Esophagus squamous epithelium (tissue), 5 donors: ENCODE data around the gene CCDC146. TPM values are rescaled to one million over a fixed set of nuclear protein-coding genes. Genes with fewer than 3 reads are reported as not detected.
"Not testable (repeated sequence)": the region's sequence is repeated elsewhere in the genome, so short reads cannot be mapped to it uniquely, and the experiment has no call there.

Source experiments
- DNase-seq: peaks from one replicate; lab custom pipeline; 2025; lab: John Stamatoyannopoulos, UW
- H3K27ac ChIP-seq, 4 donors: fragments of 200-600 bp; sonication (generic); one replicate each; pipeline ENCODE4 v1.5.1; 2016 to 2019; ENCODE audit warnings: mild to moderate bottlenecking in 1 of 4
- H3K27me3 ChIP-seq, 4 donors: fragments of 200-600 bp; sonication (generic); 1 replicate in 3 of 4; 2 replicates in 1 of 4; pipeline versions ENCODE4 v1.5.1 to v1.6.0; 2017 to 2021; ENCODE audit warnings: antibody characterized with exemption in 1 of 4
- H3K36me3 ChIP-seq, 3 donors: fragments of 200-600 bp; sonication (generic); one replicate each; pipeline ENCODE4 v1.5.1; 2016 to 2019
- H3K4me1 ChIP-seq, 3 donors: fragments of 200-600 bp; sonication (generic); one replicate each; pipeline ENCODE4 v1.5.1; 2017 to 2019
- H3K4me3 ChIP-seq, 4 donors: fragments of 200-600 bp; sonication (generic); 1 replicate in 3 of 4; 2 replicates in 1 of 4; pipeline ENCODE4 v1.5.1; 2016 to 2019; ENCODE audit warnings: mild to moderate bottlenecking in 2 of 4, moderate library complexity in 1 of 4
- H3K9me3 ChIP-seq, 3 donors: fragments of 200-600 bp; sonication (generic); one replicate each; pipeline ENCODE4 v1.5.1; 2016 to 2019
- POLR2A ChIP-seq, 4 donors: fragments of 450-650 bp; IDR thresholded peaks; one replicate each; pipeline ENCODE4 v1.6.1; 2017; ENCODE audit warnings: antibody characterized with exemption in 4 of 4, mild to moderate bottlenecking in 4 of 4, moderate library complexity in 3 of 4
- WGBS, 2 donors: methylation state at CpG; one replicate each; pipeline ENCODE4 v1.1.5; 2018; 5-methylcytosine and 5-hydroxymethylcytosine counted together
- intact Hi-C: fragments of 100-400 bp; cut with DNase I; formaldehyde crosslinking; loops from one replicate; pipeline ENCODE4 v1.15.0; 2022
- total RNA-seq, 4 donors: library from RNA; depleted of rRNA; stranded (reverse); fragments of >200 nt; gene quantifications; one replicate each; pipeline ENCODE4 v1.1.0, GENCODE V29; 2016
- TF ChIP-seq, protein P1 (sequence below), 6 experiments: fragments of 450-650 bp in 4 of 6; fragments of 200-600 bp in 2 of 6; sonication (generic) in 2 of 6; IDR thresholded peaks; one replicate each; pipeline ENCODE4 v1.5.1; 2016 to 2019; ENCODE audit warnings: antibody characterized with exemption in 6 of 6, mild to moderate bottlenecking in 4 of 6, moderate library complexity in 4 of 6
- donor health status: DM: yes; HTN: yes; CAD: no.

The CCDC146 gene
- total RNA-seq, 4 donors from 2014 or later = 4.6 to 25.0 (median 7.6) TPM

- H3K4me3 ChIP-seq = no peak overlapping the region
- H3K9me3 ChIP-seq = no peaks in the 10 kb centered on the region
- intact Hi-C loops = no loop called here
- peaks cover 0 to 23% (median 0%) of the 10 kb centered on the region in 3 donors for H3K36me3 ChIP-seq
- no peaks in the 10 kb centered on the region for H3K4me1 ChIP-seq
- H3K27ac ChIP-seq = no peak overlapping the region
- 72 to 87% methylated on average over 4 of the region's 4 CpGs for WGBS, 2 donors
- DNase-seq = no peak
- no peaks in the 10 kb centered on the region for H3K27me3 ChIP-seq
- TF ChIP-seq, protein P1, sequence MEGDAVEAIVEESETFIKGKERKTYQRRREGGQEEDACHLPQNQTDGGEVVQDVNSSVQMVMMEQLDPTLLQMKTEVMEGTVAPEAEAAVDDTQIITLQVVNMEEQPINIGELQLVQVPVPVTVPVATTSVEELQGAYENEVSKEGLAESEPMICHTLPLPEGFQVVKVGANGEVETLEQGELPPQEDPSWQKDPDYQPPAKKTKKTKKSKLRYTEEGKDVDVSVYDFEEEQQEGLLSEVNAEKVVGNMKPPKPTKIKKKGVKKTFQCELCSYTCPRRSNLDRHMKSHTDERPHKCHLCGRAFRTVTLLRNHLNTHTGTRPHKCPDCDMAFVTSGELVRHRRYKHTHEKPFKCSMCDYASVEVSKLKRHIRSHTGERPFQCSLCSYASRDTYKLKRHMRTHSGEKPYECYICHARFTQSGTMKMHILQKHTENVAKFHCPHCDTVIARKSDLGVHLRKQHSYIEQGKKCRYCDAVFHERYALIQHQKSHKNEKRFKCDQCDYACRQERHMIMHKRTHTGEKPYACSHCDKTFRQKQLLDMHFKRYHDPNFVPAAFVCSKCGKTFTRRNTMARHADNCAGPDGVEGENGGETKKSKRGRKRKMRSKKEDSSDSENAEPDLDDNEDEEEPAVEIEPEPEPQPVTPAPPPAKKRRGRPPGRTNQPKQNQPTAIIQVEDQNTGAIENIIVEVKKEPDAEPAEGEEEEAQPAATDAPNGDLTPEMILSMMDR (IDR thresholded peaks at IDR 0.05) = no peak
- TF ChIP-seq POLR2A (IDR thresholded peaks at IDR 0.05) = no peak
Observed at GRCh38 chr7:77265666-77266065, 143.3 kb downstream of the CCDC146 start.

DNA sequence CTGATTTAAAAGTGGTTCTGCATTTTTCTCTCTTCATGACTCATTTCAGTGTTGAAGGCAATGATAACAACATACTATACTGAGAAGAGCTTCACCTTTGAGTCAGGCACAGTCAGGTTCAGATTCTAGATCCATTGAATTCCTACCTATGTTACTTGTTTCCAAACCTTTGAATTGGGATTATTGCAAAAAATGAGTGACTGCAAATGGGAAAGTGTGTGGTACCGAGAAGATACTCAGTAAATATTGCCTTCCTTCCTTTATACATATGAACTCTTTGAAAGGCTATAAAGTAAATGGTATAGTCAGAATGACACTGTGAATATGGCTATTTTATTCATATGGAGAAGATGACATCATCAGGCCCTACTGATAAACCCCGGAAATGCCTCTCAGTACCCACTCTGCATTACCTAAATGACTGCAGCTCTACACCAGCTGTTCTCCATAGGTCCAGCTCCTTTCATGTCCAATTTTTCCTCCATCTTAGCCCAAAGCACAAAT is 143.9 kb downstream of the CCDC146 start:
- Histone ChIP-seq H3K4me3 (no peak overlapping the region), H3K9me3 (no peaks in the 10 kb centered on the region), H3K27ac (no peak overlapping the region), H3K27me3 (no peaks in the 10 kb centered on the region), H3K36me3 (peaks cover 0 to 23% (median 0%) of the 10 kb centered on the region in 3 donors), H3K4me1 (no peaks in the 10 kb centered on the region)
- TF ChIP-seq POLR2A (IDR thresholded peaks at IDR 0.05) = no peak
- TF ChIP-seq, protein P1 (IDR thresholded peaks at IDR 0.05) = no peak
- intact Hi-C loops = no loop called here
- no peak for DNase-seq
- 68 to 84% methylated on average over 2 of the region's 2 CpGs for WGBS, 2 donors

GRCh38 chr7:77269360-77270093 is 147.1 kb downstream of the CCDC146 start:
- no peak for DNase-seq
- Histone ChIP-seq H3K27ac (no peak overlapping the region), H3K4me1 (no peaks in the 10 kb centered on the region), H3K27me3 (no peaks in the 10 kb centered on the region), H3K4me3 (no peak overlapping the region), H3K36me3 (peaks cover 0 to 23% (median 0%) of the 10 kb centered on the region in 3 donors), H3K9me3 (no peaks in the 10 kb centered on the region)
- WGBS, 2 donors = 72 to 88% methylated on average over 4 of the region's 4 CpGs
- TF ChIP-seq, protein P1 (IDR thresholded peaks at IDR 0.05) = no peak
- no peak for TF ChIP-seq POLR2A (IDR thresholded peaks at IDR 0.05)
- intact Hi-C loops = no loop called here

GRCh38 chr7:77270094-77270480 is 147.7 kb downstream of the CCDC146 start:
- WGBS, 2 donors = 71 to 79% methylated on average over 1 of the region's 1 CpG
- no peak overlapping the region for H3K4me3 ChIP-seq
- intact Hi-C loops = no loop called here
- peaks cover 0 to 20% (median 0%) of the 10 kb centered on the region in 3 donors for H3K36me3 ChIP-seq
- DNase-seq = no peak
- no peak overlapping the region for H3K27ac ChIP-seq
- no peaks in the 10 kb centered on the region for H3K27me3 ChIP-seq
- no peaks in the 10 kb centered on the region for H3K4me1 ChIP-seq
- no peaks in the 10 kb centered on the region for H3K9me3 ChIP-seq
- TF ChIP-seq, protein P1 (IDR thresholded peaks at IDR 0.05) = no peak

GRCh38 chr7:77271766-77272165 is 149.4 kb downstream of the CCDC146 start:
- H3K27ac ChIP-seq = no peak overlapping the region
- no peak for DNase-seq
- 83 to 97% methylated on average over 3 to 5 of the region's 5 CpGs for WGBS, 2 donors

GRCh38 chr7:77275663-77276062 is 153.2 kb downstream of the CCDC146 start:
- DNase-seq, H3K4me1 ChIP-seq, H3K27me3 ChIP-seq, H3K9me3 ChIP-seq, intact Hi-C loops, H3K27ac ChIP-seq, H3K4me3 ChIP-seq: not testable (repeated sequence)
- 75 to 77% methylated on average over 2 of the region's 2 CpGs for WGBS, 2 donors
- peaks cover 0 to 40% (median 0%) of the 10 kb centered on the region in 3 donors for H3K36me3 ChIP-seq

More at GRCh38 chr7:77271766-77272165, 149.4 kb downstream of the CCDC146 start:
- Histone ChIP-seq H3K9me3 (no peaks in the 10 kb centered on the region), H3K27me3 (no peaks in the 10 kb centered on the region), H3K4me1 (no peaks in the 10 kb centered on the region), H3K36me3 (peaks cover 0 to 20% (median 0%) of the 10 kb centered on the region in 3 donors), H3K4me3 (no peak overlapping the region)
- intact Hi-C loops = no loop called here
- TF ChIP-seq, protein P1 (IDR thresholded peaks at IDR 0.05) = no peak
- no peak for TF ChIP-seq POLR2A (IDR thresholded peaks at IDR 0.05)
